Gastroesophageal sphincter (tissue), 4 donors: Measurements from ENCODE around the gene ADAMTSL2. TPM values are rescaled to one million over a fixed set of nuclear protein-coding genes. Genes with fewer than 3 reads are reported as not detected.

ENCODE experiments used
- ATAC-seq: fragments of 150-250 bp; one replicate; pipeline ENCODE4 v1.9.1; 2016; ENCODE audit warnings: mild to moderate bottlenecking, moderate library complexity
- H3K27ac ChIP-seq, 4 donors: fragments of 200-600 bp; sonication (generic) in 3 of 4; 1 replicate in 3 of 4; 2 replicates in 1 of 4; pipeline ENCODE4 v1.5.1; 2016 to 2019
- H3K27me3 ChIP-seq: fragments of 200-600 bp; sonication (generic); one replicate; pipeline ENCODE4 v1.5.1; 2019
- H3K36me3 ChIP-seq, 2 donors: fragments of 200-600 bp; sonication (generic); one replicate each; pipeline ENCODE4 v1.5.1; 2019; ENCODE audit warnings: control low read depth in 1 of 2
- H3K4me1 ChIP-seq, 3 donors: fragments of 200-600 bp; sonication (generic); 1 replicate in 2 of 3; 2 replicates in 1 of 3; pipeline ENCODE4 v1.5.1; 2016 to 2019; ENCODE audit warnings: control low read depth in 2 of 3
- H3K4me3 ChIP-seq, 2 donors: fragments of 200-600 bp; sonication (generic); one replicate each; pipeline ENCODE4 v1.5.1; 2019; ENCODE audit warnings: mild to moderate bottlenecking in 1 of 2, moderate library complexity in 1 of 2
- H3K9me3 ChIP-seq, 3 donors: fragments of 200-600 bp; sonication (generic); one replicate each; pipeline ENCODE4 v1.5.1; 2017 to 2019; ENCODE audit warnings: control low read depth in 2 of 3
- EP300 ChIP-seq: sonication (generic); formaldehyde crosslinking; IDR thresholded peaks from one replicate; pipeline ENCODE4 v1.6.1; 2017; ENCODE audit warnings: antibody characterized with exemption, mild to moderate bottlenecking
- POLR2A ChIP-seq, 2 donors: fragments of 450-650 bp; IDR thresholded peaks; one replicate each; pipeline ENCODE4 v1.6.1; 2017; ENCODE audit warnings: antibody characterized with exemption in 2 of 2, mild to moderate bottlenecking in 2 of 2, moderate library complexity in 1 of 2
- POLR2AphosphoS5 ChIP-seq: sonication (generic); formaldehyde crosslinking; IDR thresholded peaks from one replicate; pipeline ENCODE4 v1.6.1; 2017; ENCODE audit warnings: antibody characterized with exemption
- WGBS, 2 donors: methylation state at CpG; one replicate each; pipeline ENCODE4 v1.1.5; 2018; ENCODE audit warnings: low coverage in 1 of 2; 5-methylcytosine and 5-hydroxymethylcytosine counted together
- total RNA-seq, 4 donors: library from RNA; depleted of rRNA; stranded (reverse); fragments of >200 nt; gene quantifications; one replicate each; pipeline ENCODE4 v1.1.0, GENCODE V29; 2016
- TF ChIP-seq, protein P1 (sequence below), 4 experiments: fragments of 200-600 bp in 2 of 4; fragments of 450-650 bp in 2 of 4; sonication (generic) in 1 of 4; IDR thresholded peaks; one replicate each; pipeline ENCODE4 v1.5.1; 2017 to 2019; ENCODE audit warnings: antibody characterized with exemption in 4 of 4, mild to moderate bottlenecking in 2 of 4, moderate library complexity in 2 of 4

Gene ADAMTSL2
- total RNA-seq, 4 donors from 2014 or later = 2.0 to 5.8 (median 3.1) TPM

- H3K4me3 ChIP-seq = no peak overlapping the region
- no peaks in the 10 kb centered on the region for H3K36me3 ChIP-seq
- no peaks in the 10 kb centered on the region for H3K9me3 ChIP-seq
- TF ChIP-seq POLR2AphosphoS5 (no peak), EP300 (no peak), POLR2A (IDR thresholded peaks at IDR 0.05) (no peak)
- TF ChIP-seq, protein P1, sequence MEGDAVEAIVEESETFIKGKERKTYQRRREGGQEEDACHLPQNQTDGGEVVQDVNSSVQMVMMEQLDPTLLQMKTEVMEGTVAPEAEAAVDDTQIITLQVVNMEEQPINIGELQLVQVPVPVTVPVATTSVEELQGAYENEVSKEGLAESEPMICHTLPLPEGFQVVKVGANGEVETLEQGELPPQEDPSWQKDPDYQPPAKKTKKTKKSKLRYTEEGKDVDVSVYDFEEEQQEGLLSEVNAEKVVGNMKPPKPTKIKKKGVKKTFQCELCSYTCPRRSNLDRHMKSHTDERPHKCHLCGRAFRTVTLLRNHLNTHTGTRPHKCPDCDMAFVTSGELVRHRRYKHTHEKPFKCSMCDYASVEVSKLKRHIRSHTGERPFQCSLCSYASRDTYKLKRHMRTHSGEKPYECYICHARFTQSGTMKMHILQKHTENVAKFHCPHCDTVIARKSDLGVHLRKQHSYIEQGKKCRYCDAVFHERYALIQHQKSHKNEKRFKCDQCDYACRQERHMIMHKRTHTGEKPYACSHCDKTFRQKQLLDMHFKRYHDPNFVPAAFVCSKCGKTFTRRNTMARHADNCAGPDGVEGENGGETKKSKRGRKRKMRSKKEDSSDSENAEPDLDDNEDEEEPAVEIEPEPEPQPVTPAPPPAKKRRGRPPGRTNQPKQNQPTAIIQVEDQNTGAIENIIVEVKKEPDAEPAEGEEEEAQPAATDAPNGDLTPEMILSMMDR (IDR thresholded peaks at IDR 0.05) = no peak
- ATAC-seq = no peak
- H3K27me3 ChIP-seq = peaks cover 29% of the 10 kb centered on the region
- 80 to 100% methylated on average over 1 of the region's 5 CpGs for WGBS, 2 donors
- no peak overlapping the region for H3K27ac ChIP-seq
- H3K4me1 ChIP-seq = peaks cover 0 to 18% (median 9%) of the 10 kb centered on the region in 3 donors
Measured at GRCh38 chr9:133518200-133518599, 16.3 kb upstream of the ADAMTSL2 start.

GRCh38 chr9:133518706-133519449, 15.6 kb upstream of the ADAMTSL2 start:
- no peaks in the 10 kb centered on the region for H3K36me3 ChIP-seq
- H3K27ac ChIP-seq = no peak overlapping the region
- WGBS, 2 donors = 87 to 90% methylated on average over 5 to 19 of the region's 27 CpGs
- no peak overlapping the region for H3K4me3 ChIP-seq
- H3K9me3 ChIP-seq = no peaks in the 10 kb centered on the region
- peaks cover 0 to 11% (median 7%) of the 10 kb centered on the region in 3 donors for H3K4me1 ChIP-seq
- H3K27me3 ChIP-seq = peaks cover 29% of the 10 kb centered on the region
- ATAC-seq = no peak
- TF ChIP-seq EP300 = no peak
- no peak for TF ChIP-seq POLR2A (IDR thresholded peaks at IDR 0.05)

DNA sequence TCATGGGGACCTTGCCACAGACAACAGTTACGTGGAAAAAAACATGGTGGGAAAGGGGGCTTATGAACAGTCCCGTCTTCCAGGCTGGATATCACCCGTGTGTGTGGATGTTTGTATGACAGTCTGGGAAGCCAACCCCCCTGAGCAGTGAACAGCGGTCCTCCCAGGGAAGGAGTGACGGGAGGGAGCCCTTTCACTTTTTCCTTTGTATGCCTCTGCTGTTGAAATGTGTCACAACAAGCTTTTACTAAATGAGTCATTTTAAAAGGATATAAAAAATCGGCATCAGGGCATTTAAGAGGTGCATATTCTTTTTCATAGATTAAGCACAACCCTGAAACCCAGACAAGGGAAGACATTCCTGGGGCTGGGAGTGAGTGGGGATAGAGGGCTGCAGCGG, 14.8 kb upstream of the ADAMTSL2 start:
- TF ChIP-seq, protein P1 (IDR thresholded peaks at IDR 0.05) = no peak
- TF ChIP-seq POLR2AphosphoS5 = no peak
- no peak for TF ChIP-seq POLR2A (IDR thresholded peaks at IDR 0.05)
- TF ChIP-seq EP300 = no peak
- no peak for ATAC-seq
- Histone ChIP-seq H3K27me3 (peaks cover 25% of the 10 kb centered on the region), H3K36me3 (no peaks in the 10 kb centered on the region), H3K27ac (no peak overlapping the region), H3K4me3 (no peak overlapping the region), H3K4me1 (peaks cover 0 to 7% (median 3%) of the 10 kb centered on the region in 3 donors), H3K9me3 (no peaks in the 10 kb centered on the region)
- WGBS, 2 donors = 60 to 72% methylated on average over 6 to 7 of the region's 7 CpGs

GRCh38 chr9:133520121-133520835, 14.2 kb upstream of the ADAMTSL2 start:
- no peaks in the 10 kb centered on the region for H3K9me3 ChIP-seq
- ATAC-seq = no peak
- TF ChIP-seq POLR2AphosphoS5 (no peak), EP300 (no peak), POLR2A (IDR thresholded peaks at IDR 0.05) (no peak)
- TF ChIP-seq, protein P1 (IDR thresholded peaks at IDR 0.05) = no peak
- H3K4me3 ChIP-seq = no peak overlapping the region
- no peak overlapping the region for H3K27ac ChIP-seq
- H3K27me3 ChIP-seq = peaks cover 19% of the 10 kb centered on the region
- H3K36me3 ChIP-seq = no peaks in the 10 kb centered on the region
- WGBS, 2 donors = 82% methylated on average over 13 of the region's 24 CpGs; no CpG with 5 or more reads in 1 of the 2 donors
- peaks cover 0 to under 1% (median 0%) of the 10 kb centered on the region in 3 donors for H3K4me1 ChIP-seq

DNA sequence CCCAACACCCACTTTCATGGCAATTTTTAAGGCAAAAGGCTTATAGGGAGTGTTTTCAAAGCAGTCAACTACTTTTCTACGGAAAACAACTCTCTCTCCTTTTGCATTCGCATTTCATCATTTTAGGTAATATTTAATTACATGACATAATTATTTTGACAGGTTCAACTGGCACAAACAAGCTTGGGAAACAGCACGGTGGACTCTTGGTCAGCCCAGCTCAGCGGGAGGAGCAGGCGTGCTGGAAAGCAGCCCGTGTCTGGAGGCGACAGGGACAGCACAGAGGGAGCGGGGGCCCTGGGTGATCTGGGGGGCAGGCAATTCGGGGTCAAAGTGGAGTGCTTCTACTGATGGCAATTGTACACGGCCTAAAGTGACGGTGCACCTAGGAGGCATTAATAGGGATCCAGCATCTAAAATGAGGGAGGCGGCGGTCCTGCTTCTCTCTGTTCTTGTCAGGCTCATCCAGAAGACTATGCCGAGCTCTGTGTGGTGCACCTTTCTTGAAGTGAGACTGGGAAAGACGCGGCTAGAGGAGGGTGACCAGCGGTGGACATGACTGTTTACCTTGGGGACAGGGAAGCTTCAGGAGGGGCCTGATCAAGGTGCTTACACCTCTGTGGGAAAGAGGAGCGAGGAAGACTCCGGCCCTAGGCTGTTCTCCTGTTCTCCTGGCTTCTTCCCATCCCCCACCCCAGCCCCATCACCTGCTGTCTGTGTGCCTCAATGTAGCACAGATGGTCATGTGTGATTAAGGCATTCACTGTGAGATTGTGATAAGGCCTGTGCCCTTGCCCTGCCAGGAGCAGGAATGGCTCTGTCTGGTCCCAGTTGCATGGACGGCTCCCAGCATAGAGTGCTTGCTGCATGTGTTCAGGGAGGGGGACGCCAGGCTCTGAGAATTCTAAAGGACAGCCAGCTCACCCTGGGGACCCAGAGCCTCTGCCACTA, 13.1 kb upstream of the ADAMTSL2 start:
- ATAC-seq = no peak
- no peak for TF ChIP-seq EP300
- TF ChIP-seq, protein P1 (IDR thresholded peaks at IDR 0.05) = no peak
- no peak for TF ChIP-seq POLR2A (IDR thresholded peaks at IDR 0.05)
- TF ChIP-seq POLR2AphosphoS5 = no peak
- 90 to 95% methylated on average over 9 to 11 of the region's 21 CpGs for WGBS, 2 donors
- H3K4me3 ChIP-seq = no peak overlapping the region
- no peaks in the 10 kb centered on the region for H3K36me3 ChIP-seq
- no peaks in the 10 kb centered on the region for H3K9me3 ChIP-seq
- H3K27ac ChIP-seq = no peak overlapping the region
- peaks cover 9% of the 10 kb centered on the region for H3K27me3 ChIP-seq
- H3K4me1 ChIP-seq = peaks cover 0 to 10% (median 0%) of the 10 kb centered on the region in 3 donors
